Esophagus muscularis mucosa (tissue), 4 donors: Measurements from ENCODE around the gene VAPB. TPM values are rescaled to one million over a fixed set of nuclear protein-coding genes. Genes with fewer than 3 reads are reported as not detected.
"Not testable (repeated sequence)": the region's sequence is repeated elsewhere in the genome, so short reads cannot be mapped to it uniquely, and the experiment has no call there.

Source experiments
- DNase-seq: peaks from one replicate; pipeline ENCODE4 v3.0.0-alpha.2; 2017; ENCODE audit errors: extremely low spot score
- H3K27ac ChIP-seq, 4 donors: fragments of 200-600 bp; sonication (generic); replicated peaks in 1 of 4; 1 replicate in 3 of 4; 2 replicates in 1 of 4; pipeline ENCODE4 v1.5.1; 2016 to 2019; ENCODE audit warnings: mild to moderate bottlenecking in 1 of 4
- H3K27me3 ChIP-seq, 4 donors: fragments of 200-600 bp; sonication (generic); one replicate each; pipeline versions ENCODE4 v1.5.1 to v1.6.0; 2016 to 2019
- H3K36me3 ChIP-seq, 4 donors: fragments of 200-600 bp; sonication (generic); one replicate each; pipeline ENCODE4 v1.5.1; 2016 to 2019
- H3K4me1 ChIP-seq, 4 donors: fragments of 200-600 bp; sonication (generic); one replicate each; pipeline ENCODE4 v1.5.1; 2016 to 2019
- H3K4me3 ChIP-seq, 4 donors: fragments of 200-600 bp; sonication (generic); 1 replicate in 2 of 4; 2 replicates in 2 of 4; pipeline ENCODE4 v1.5.1; 2016 to 2019; ENCODE audit warnings: mild to moderate bottlenecking in 4 of 4, moderate library complexity in 1 of 4
- H3K9me3 ChIP-seq, 4 donors: fragments of 200-600 bp; sonication (generic); 1 replicate in 3 of 4; 2 replicates in 1 of 4; pipeline ENCODE4 v1.5.1; 2016 to 2019
- CTCF ChIP-seq, 3 experiments: fragments of 200-600 bp in 2 of 3; fragments of 450-650 bp in 1 of 3; sonication (generic) in 2 of 3; IDR thresholded peaks; one replicate each; pipeline ENCODE4 v1.5.1; 2017 to 2019; ENCODE audit warnings: antibody characterized with exemption in 3 of 3, mild to moderate bottlenecking in 2 of 3, moderate library complexity in 1 of 3
- EP300 ChIP-seq: sonication (generic); formaldehyde crosslinking; IDR thresholded peaks from one replicate; pipeline ENCODE4 v1.6.1; 2017; ENCODE audit warnings: antibody characterized with exemption
- POLR2A ChIP-seq: fragments of 450-650 bp; IDR thresholded peaks from one replicate; pipeline ENCODE4 v1.6.1; 2017; ENCODE audit warnings: antibody characterized with exemption, moderate library complexity, mild to moderate bottlenecking, low read depth
- POLR2AphosphoS5 ChIP-seq, 2 donors: sonication (generic); formaldehyde crosslinking; IDR thresholded peaks; one replicate each; pipeline ENCODE4 v1.6.1; 2017; ENCODE audit warnings: antibody characterized with exemption in 2 of 2
- WGBS: methylation state at CpG from one replicate; pipeline ENCODE4 v1.1.5; 2018; 5-methylcytosine and 5-hydroxymethylcytosine counted together
- intact Hi-C: fragments of 100-400 bp; cut with DNase I; formaldehyde crosslinking; loops from one replicate; pipeline ENCODE4 v1.15.1; 2023
- total RNA-seq, 4 donors: library from RNA; depleted of rRNA; stranded (reverse); fragments of >200 nt; gene quantifications; one replicate each; pipeline versions ENCODE4 v1.1.0 to v1.2.1, GENCODE V29; 2016

VAPB gene
- total RNA-seq, 4 donors from 2014 or later = 24.9 to 39.0 (median 28.3) TPM

- Histone ChIP-seq H3K36me3 (no peaks in the 10 kb centered on the region), H3K4me1 (peaks cover 47 to 72% (median 65%) of the 10 kb centered on the region in 4 donors), H3K27me3 (no peaks in the 10 kb centered on the region), H3K9me3 (no peaks in the 10 kb centered on the region), H3K27ac (peak overlapping the region in 2 of 4 donors; percentile 6 to 31), H3K4me3 (no peak overlapping the region)
- no peak for DNase-seq
- no peak for TF ChIP-seq EP300
- TF ChIP-seq CTCF (IDR thresholded peaks at IDR 0.05) = no peak
- TF ChIP-seq POLR2A = no peak
- no peak for TF ChIP-seq POLR2AphosphoS5 (IDR thresholded peaks at IDR 0.05)
- intact Hi-C loops = no loop called here
- WGBS = 63% methylated on average over 2 of the region's 2 CpGs
Observed at GRCh38 chr20:58407966-58408557, 19.0 kb downstream of the VAPB start.

DNA sequence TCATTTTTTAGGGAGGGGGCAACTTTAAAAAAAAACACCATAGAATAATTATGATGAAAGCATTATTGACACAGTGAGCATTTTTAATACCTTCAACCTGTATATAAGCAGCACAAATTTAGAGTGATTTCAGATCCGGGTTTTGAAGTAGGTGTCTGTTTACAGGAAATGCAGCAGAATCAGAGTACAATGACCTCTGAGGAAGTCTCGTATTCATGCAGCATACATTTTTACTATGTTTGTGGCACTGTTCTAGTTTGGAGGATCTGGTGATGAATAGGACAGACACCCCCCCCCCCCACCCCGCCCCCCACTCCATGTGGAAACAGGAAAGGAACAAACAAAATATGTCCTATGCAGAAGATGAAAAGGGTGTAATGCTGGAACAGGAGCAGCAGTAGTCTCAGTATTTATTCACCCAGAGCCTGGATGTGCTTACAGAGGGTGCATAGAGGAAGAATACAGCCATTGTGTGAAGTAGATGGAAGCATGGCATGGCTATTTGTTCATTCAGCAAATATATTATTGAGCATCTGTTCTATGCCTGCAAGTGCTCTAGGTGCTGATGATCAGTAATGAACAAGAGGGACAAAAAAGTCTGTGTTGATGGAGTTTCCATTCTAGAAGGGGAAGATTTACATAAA is 19.7 kb downstream of the VAPB start:
- no peak for DNase-seq
- no peaks in the 10 kb centered on the region for H3K36me3 ChIP-seq
- intact Hi-C loops = no loop called here
- peaks cover 47 to 65% (median 60%) of the 10 kb centered on the region in 4 donors for H3K4me1 ChIP-seq
- TF ChIP-seq POLR2AphosphoS5 (IDR thresholded peaks at IDR 0.05) (no peak), EP300 (no peak), POLR2A (no peak), CTCF (IDR thresholded peaks at IDR 0.05) (no peak)
- no peaks in the 10 kb centered on the region for H3K27me3 ChIP-seq
- H3K9me3 ChIP-seq = no peaks in the 10 kb centered on the region
- H3K27ac ChIP-seq = peak overlapping the region in 2 of 4 donors; percentile 6 to 31
- no peak overlapping the region for H3K4me3 ChIP-seq
- 56% methylated on average over 3 of the region's 3 CpGs for WGBS

DNA sequence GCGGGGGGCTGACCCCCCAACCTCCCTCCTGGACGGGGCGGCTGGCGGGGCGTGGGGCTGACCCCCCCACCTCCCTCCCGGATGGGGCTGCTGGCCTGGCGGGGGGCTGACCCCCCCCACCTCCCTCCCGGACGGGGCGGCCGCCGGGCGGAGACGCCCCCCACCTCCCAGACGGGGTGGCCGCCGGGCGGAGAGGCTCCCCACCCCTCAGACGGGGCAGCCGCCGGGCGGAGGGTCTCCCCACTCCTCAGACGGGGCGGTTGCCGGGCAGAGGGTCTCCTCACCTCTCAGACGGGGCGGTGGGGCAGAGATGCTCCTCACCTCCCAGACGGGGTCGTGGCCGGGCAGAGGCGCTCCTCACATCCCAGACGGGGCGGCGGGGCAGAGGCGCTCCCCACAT is 25.2 kb downstream of the VAPB start:
- DNase-seq, H3K4me3 ChIP-seq, H3K9me3 ChIP-seq, H3K27me3 ChIP-seq, H3K27ac ChIP-seq, intact Hi-C loops: not testable (repeated sequence)
- peaks cover 0 to 12% (median 5%) of the 10 kb centered on the region in 4 donors for H3K36me3 ChIP-seq
- H3K4me1 ChIP-seq = peaks cover 21 to 42% (median 38%) of the 10 kb centered on the region in 4 donors
- no CpG with 5 or more reads among the region's 35 CpGs for WGBS

DNA sequence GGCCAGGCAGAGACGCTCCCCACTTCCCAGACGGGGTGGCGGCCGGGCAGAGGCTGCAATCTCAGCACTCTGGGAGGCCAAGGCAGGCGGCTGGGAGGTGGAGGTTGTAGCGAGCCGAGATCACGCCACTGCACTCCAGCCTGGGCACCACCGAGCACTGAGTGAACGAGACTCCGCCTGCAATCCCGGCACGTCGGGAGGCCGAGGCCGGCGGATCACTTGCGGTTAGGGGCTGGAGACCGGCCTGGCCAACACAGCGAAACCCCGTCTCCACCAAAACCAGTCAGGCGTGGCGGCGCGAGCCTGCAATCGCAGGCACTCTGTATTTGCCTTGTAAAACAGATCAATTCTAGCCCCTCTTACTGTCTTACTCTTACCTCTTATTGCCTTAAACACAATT is 25.8 kb downstream of the VAPB start:
- DNase-seq, H3K27me3 ChIP-seq, H3K27ac ChIP-seq, H3K4me3 ChIP-seq, H3K9me3 ChIP-seq, intact Hi-C loops: not testable (repeated sequence)
- 96% methylated on average over 18 of the region's 26 CpGs for WGBS
- Histone ChIP-seq H3K36me3 (peaks cover 0 to 18% (median 11%) of the 10 kb centered on the region in 4 donors), H3K4me1 (peaks cover 16 to 38% (median 33%) of the 10 kb centered on the region in 4 donors)

DNA sequence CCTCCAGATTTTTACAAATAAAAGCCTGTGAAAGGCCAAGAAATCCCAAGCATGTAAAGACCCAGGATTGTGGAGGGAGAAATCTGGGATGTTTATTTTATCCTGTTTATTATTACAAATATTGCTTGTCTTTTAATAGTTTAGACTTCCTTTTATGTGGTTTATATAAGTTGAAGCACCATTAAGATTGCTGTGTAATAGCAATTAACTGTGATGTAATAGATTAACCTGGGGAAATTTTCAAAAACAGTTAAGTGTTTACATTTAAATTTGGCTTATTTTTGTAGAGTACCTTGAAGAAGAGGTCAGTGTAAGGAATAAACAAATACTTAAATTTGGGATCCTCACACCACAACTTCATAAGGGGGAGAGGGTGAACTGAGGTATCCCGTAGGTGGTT is 27.0 kb downstream of the VAPB start:
- Histone ChIP-seq H3K4me1 (peaks cover 6 to 31% (median 29%) of the 10 kb centered on the region in 4 donors), H3K36me3 (peaks cover 0 to 30% (median 18%) of the 10 kb centered on the region in 4 donors), H3K27ac (no peak overlapping the region), H3K9me3 (no peaks in the 10 kb centered on the region), H3K4me3 (no peak overlapping the region), H3K27me3 (no peaks in the 10 kb centered on the region)
- TF ChIP-seq POLR2AphosphoS5 (IDR thresholded peaks at IDR 0.05) = no peak
- no peak for TF ChIP-seq EP300
- TF ChIP-seq CTCF (IDR thresholded peaks at IDR 0.05) = no peak
- no peak for TF ChIP-seq POLR2A
- no peak for DNase-seq
- intact Hi-C loops = no loop called here
- 93% methylated on average over 1 of the region's 1 CpG for WGBS
